ENCODE results near the gene THAP4. TPM values are rescaled to one million over a fixed set of nuclear protein-coding genes. Genes with fewer than 3 reads are reported as not detected.

THAP4 gene
- total RNA-seq, 1 donor from 2014 or later, result 68.8 TPM

DNA sequence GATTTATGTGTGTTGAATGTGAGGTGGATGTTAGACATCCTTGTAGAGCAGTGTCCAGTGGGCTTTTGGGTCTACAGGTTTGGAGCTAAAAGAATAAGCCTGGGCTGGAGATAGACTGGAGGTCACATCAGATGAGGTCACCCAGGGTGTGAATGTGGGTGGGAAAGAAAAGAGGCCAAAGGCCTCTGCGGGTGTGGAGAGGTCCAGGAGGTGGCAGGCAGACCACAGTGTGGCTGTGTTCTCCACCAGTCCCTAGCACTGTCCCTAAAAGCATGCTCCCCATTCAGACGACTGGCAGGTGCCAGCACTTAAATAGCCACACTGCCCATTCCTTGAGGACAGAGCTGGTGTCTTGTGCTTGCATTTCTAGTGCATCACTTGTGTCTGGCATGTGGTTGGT, 4.7 kb upstream of the THAP4 start:
- H3K27me3 ChIP-seq (ENCODE audit: low read depth), result no peaks in the 10 kb centered on the region
- TF ChIP-seq, protein P1, sequence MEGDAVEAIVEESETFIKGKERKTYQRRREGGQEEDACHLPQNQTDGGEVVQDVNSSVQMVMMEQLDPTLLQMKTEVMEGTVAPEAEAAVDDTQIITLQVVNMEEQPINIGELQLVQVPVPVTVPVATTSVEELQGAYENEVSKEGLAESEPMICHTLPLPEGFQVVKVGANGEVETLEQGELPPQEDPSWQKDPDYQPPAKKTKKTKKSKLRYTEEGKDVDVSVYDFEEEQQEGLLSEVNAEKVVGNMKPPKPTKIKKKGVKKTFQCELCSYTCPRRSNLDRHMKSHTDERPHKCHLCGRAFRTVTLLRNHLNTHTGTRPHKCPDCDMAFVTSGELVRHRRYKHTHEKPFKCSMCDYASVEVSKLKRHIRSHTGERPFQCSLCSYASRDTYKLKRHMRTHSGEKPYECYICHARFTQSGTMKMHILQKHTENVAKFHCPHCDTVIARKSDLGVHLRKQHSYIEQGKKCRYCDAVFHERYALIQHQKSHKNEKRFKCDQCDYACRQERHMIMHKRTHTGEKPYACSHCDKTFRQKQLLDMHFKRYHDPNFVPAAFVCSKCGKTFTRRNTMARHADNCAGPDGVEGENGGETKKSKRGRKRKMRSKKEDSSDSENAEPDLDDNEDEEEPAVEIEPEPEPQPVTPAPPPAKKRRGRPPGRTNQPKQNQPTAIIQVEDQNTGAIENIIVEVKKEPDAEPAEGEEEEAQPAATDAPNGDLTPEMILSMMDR (IDR thresholded peaks at IDR 0.05; ENCODE audit: borderline replicate concordance), result peak; percentile 9
- intact Hi-C loops (cut with micrococcal nuclease), result no loop called here
- H3K4me3 ChIP-seq, result no peak overlapping the region
- peak overlapping the region; percentile 35 for H3K27ac ChIP-seq (replicated peaks)
- peaks cover 69% of the 10 kb centered on the region for H3K4me1 ChIP-seq
- DNase-seq, result no peak
- peaks cover 5% of the 10 kb centered on the region for H3K9me3 ChIP-seq (replicated peaks)
- H3K36me3 ChIP-seq, result peaks cover 6% of the 10 kb centered on the region

DNA sequence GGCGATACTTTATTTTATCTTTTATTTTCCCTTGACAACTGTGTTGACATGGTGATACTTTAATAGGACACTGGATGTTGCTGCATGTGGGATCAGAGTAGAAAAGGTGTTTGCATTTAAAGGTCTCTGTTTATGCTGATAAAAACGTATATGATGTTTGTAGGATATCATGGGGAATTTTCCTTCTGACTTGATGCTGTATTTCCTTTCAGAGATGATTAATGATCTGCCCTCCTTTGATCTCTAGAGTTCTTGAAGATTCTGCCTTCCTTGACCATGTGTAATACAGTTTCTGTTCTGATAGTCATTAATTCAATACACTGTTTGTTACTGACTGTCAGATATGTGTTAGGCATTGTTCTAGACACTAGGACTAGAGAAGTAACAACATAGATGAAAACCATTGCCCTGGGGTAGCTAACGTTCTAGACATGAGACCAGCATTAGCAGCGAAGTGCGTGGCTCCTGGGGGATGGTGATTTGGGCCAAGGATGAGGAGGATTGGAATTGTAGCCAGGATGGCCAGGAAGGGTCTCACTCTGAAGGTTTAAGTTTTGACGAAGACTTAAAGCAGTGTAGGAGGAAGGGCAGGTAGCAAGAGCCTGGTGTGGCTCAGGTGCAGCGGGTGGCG, 3.3 kb upstream of the THAP4 start:
- Histone ChIP-seq H3K27ac (replicated peaks) (peak overlapping the region; percentile 35), H3K36me3 (peaks cover 6% of the 10 kb centered on the region), H3K4me1 (peaks cover 68% of the 10 kb centered on the region), H3K9me3 (replicated peaks) (peaks cover 5% of the 10 kb centered on the region), H3K4me3 (no peak overlapping the region), H3K27me3 (ENCODE audit: low read depth) (no peaks in the 10 kb centered on the region)
- TF ChIP-seq, protein P1 (IDR thresholded peaks at IDR 0.05; ENCODE audit: borderline replicate concordance), result no peak
- intact Hi-C loops (cut with micrococcal nuclease), result no loop called here
- no peak for DNase-seq

DNA sequence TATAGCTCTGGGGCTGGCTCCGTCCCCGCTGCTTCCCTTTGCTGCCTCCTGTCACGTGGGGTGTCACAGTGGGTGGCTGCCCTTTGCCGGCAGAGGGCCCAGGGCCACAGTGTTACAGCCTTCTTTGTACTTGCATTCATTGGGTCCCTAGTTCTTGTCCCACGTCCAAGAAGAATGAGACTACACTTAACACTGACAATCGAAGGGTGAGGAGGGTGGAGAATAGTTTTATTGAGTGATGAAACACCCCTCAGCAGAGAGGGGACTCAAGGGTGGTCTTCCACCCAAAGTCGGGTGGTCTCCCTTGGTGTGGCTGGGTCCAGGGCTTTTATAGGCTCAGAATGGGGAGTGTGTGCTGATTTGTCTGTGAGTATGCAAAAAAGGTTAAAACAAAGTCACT, 2.4 kb upstream of the THAP4 start:
- DNase-seq, result no peak
- peaks cover 5% of the 10 kb centered on the region for H3K9me3 ChIP-seq (replicated peaks)
- no peaks in the 10 kb centered on the region for H3K27me3 ChIP-seq (ENCODE audit: low read depth)
- peak overlapping the region; percentile 88 for H3K4me3 ChIP-seq
- intact Hi-C loops (cut with micrococcal nuclease), result no loop called here
- TF ChIP-seq, protein P1 (IDR thresholded peaks at IDR 0.05; ENCODE audit: borderline replicate concordance), result no peak
- H3K4me1 ChIP-seq, result peaks cover 72% of the 10 kb centered on the region
- H3K27ac ChIP-seq (replicated peaks), result no peak overlapping the region
- peaks cover 7% of the 10 kb centered on the region for H3K36me3 ChIP-seq

DNA sequence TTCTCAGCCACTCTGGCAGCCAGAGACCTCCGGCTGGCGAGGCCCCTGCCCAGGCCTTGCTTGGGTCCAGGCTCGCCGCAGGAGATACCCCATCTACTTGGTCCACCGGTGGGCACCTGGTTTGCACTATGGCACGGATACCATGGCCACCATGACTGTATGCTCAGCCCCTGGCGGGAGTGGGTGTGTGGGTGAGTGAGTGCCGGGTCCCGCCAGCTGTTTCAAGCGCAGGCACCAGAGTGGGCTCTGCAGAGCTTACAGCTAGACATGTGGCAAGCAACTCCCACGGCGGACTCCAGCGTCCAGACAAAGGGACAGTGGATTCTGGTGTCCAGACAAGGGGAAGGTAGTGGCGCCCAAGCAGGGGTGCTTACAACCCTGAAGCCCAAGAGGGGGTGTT, 2.0 kb upstream of the THAP4 start:
- H3K27ac ChIP-seq (replicated peaks), result no peak overlapping the region
- intact Hi-C loops (cut with micrococcal nuclease), result no loop called here
- TF ChIP-seq, protein P1 (IDR thresholded peaks at IDR 0.05; ENCODE audit: borderline replicate concordance), result no peak
- H3K4me1 ChIP-seq, result peaks cover 77% of the 10 kb centered on the region
- H3K36me3 ChIP-seq, result peaks cover 9% of the 10 kb centered on the region
- DNase-seq, result no peak
- no peaks in the 10 kb centered on the region for H3K27me3 ChIP-seq (ENCODE audit: low read depth)
- peak overlapping the region; percentile 88 for H3K4me3 ChIP-seq
- peaks cover 5% of the 10 kb centered on the region for H3K9me3 ChIP-seq (replicated peaks)

- DNase-seq, result no peak
- peak overlapping the region; percentile 98 for H3K27ac ChIP-seq (replicated peaks)
- TF ChIP-seq, protein P1 (IDR thresholded peaks at IDR 0.05; ENCODE audit: borderline replicate concordance), result no peak
- H3K4me3 ChIP-seq, result peak overlapping the region; percentile 88
- H3K9me3 ChIP-seq (replicated peaks), result peaks cover 5% of the 10 kb centered on the region
- H3K36me3 ChIP-seq, result peaks cover 16% of the 10 kb centered on the region
- H3K27me3 ChIP-seq (ENCODE audit: low read depth), result no peaks in the 10 kb centered on the region
- H3K4me1 ChIP-seq, result peaks cover 79% of the 10 kb centered on the region
- intact Hi-C loops (cut with micrococcal nuclease), result no loop called here
These were observed 1.1 kb upstream of the THAP4 start for GRCh38 chr2:241637795-241638660.

All from left ventricle myocardium inferior (tissue), 1 donor.